ENCODE results near the gene MORN3.

DNA sequence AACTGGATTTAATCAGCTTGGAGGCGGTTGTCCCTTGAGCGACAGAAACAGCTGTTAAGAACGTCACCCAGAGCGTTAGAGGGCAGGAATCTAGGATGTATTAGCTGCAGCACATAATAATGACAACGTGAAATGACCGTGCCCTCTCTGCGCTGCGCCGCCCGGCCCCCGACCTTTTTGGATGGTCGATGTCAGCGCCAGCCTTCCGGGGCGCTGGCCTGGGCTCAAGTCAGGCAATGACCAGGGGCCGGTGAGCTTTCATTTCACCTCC lies 42.7 kb upstream of the MORN3 start:
- TF ChIP-seq GABPB1 (CRISPR knock-in tag; IDR thresholded peaks at IDR 0.05) (no peak), POLR2AphosphoS5 (IDR thresholded peaks at IDR 0.05; ENCODE audit: control insufficient read depth, insufficient read depth, low read depth, low read length) (no peak), EGR1 (conservative IDR thresholded peaks at IDR 0.05) (no peak), ZNF274 (IDR thresholded peaks at IDR 0.05; ENCODE audit: borderline replicate concordance, low read depth, low read length) (no peak), ELF4 (CRISPR knock-in tag; IDR thresholded peaks at IDR 0.05) (no peak)
- TF ChIP-seq, protein P1, sequence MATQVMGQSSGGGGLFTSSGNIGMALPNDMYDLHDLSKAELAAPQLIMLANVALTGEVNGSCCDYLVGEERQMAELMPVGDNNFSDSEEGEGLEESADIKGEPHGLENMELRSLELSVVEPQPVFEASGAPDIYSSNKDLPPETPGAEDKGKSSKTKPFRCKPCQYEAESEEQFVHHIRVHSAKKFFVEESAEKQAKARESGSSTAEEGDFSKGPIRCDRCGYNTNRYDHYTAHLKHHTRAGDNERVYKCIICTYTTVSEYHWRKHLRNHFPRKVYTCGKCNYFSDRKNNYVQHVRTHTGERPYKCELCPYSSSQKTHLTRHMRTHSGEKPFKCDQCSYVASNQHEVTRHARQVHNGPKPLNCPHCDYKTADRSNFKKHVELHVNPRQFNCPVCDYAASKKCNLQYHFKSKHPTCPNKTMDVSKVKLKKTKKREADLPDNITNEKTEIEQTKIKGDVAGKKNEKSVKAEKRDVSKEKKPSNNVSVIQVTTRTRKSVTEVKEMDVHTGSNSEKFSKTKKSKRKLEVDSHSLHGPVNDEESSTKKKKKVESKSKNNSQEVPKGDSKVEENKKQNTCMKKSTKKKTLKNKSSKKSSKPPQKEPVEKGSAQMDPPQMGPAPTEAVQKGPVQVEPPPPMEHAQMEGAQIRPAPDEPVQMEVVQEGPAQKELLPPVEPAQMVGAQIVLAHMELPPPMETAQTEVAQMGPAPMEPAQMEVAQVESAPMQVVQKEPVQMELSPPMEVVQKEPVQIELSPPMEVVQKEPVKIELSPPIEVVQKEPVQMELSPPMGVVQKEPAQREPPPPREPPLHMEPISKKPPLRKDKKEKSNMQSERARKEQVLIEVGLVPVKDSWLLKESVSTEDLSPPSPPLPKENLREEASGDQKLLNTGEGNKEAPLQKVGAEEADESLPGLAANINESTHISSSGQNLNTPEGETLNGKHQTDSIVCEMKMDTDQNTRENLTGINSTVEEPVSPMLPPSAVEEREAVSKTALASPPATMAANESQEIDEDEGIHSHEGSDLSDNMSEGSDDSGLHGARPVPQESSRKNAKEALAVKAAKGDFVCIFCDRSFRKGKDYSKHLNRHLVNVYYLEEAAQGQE (IDR thresholded peaks at IDR 0.05; ENCODE audit: borderline replicate concordance) = peak; percentile 95; the same call in 1 of the 2 replicates
- TF ChIP-seq, protein P1 (CRISPR knock-in tag; IDR thresholded peaks at IDR 0.05; ENCODE audit: low read depth) = no peak
- TF ChIP-seq, protein P2, sequence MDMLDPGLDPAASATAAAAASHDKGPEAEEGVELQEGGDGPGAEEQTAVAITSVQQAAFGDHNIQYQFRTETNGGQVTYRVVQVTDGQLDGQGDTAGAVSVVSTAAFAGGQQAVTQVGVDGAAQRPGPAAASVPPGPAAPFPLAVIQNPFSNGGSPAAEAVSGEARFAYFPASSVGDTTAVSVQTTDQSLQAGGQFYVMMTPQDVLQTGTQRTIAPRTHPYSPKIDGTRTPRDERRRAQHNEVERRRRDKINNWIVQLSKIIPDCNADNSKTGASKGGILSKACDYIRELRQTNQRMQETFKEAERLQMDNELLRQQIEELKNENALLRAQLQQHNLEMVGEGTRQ (CRISPR knock-in tag; IDR thresholded peaks at IDR 0.05) = no peak
